ENCODE data around the gene GTF3C5.
"Not testable (repeated sequence)": the region's sequence is repeated elsewhere in the genome, so short reads cannot be mapped to it uniquely, and the experiment has no call there.

The GTF3C5 gene

GRCh38 chr9:133055788-133056420, 25.1 kb downstream of the GTF3C5 start:
- DNase-seq (ENCODE audit: low spot score), result no peak

GRCh38 chr9:133056533-133056932, 25.7 kb downstream of the GTF3C5 start:
- no peak for DNase-seq (ENCODE audit: low spot score)

GRCh38 chr9:133057006-133057405, 26.2 kb downstream of the GTF3C5 start:
- no peak for DNase-seq (ENCODE audit: low spot score)

- DNase-seq (ENCODE audit: low spot score), result no peak
These were observed 26.8 kb downstream of the GTF3C5 start for GRCh38 chr9:133057553-133057952.

GRCh38 chr9:133058071-133058470, 27.3 kb downstream of the GTF3C5 start:
- DNase-seq (ENCODE audit: low spot score), result no peak

- peak; percentile 13 for DNase-seq (ENCODE audit: low spot score)
These were observed 27.9 kb downstream of the GTF3C5 start for GRCh38 chr9:133058550-133059320.

- DNase-seq (ENCODE audit: low spot score), result no peak
These were observed 28.8 kb downstream of the GTF3C5 start for GRCh38 chr9:133059623-133060022.

GRCh38 chr9:133060417-133060841, 29.6 kb downstream of the GTF3C5 start:
- no peak for DNase-seq (ENCODE audit: low spot score)

- DNase-seq (ENCODE audit: low spot score), result peak; percentile 54
These were observed 30.4 kb downstream of the GTF3C5 start for GRCh38 chr9:133061019-133061763.

- not testable (repeated sequence) for DNase-seq (ENCODE audit: low spot score)
These were observed 31.0 kb downstream of the GTF3C5 start, which contains the start of gene CEL for GRCh38 chr9:133061764-133062145. Gene CEL, plus strand, starts transcription at chr9:133061981. Its CDS starts 22 bp downstream, at chr9:133062003.

GRCh38 chr9:133062569-133062968, 31.8 kb downstream of the GTF3C5 start:
- DNase-seq (ENCODE audit: low spot score), result peak; percentile 39

- DNase-seq (ENCODE audit: low spot score), result no peak
These were observed 32.3 kb downstream of the GTF3C5 start for GRCh38 chr9:133063159-133063499.

- no peak for DNase-seq (ENCODE audit: low spot score)
These were observed 32.9 kb downstream of the GTF3C5 start for GRCh38 chr9:133063500-133064231.

- no peak for DNase-seq (ENCODE audit: low spot score)
These were observed 33.7 kb downstream of the GTF3C5 start for GRCh38 chr9:133064241-133065069.

- no peak for DNase-seq (ENCODE audit: low spot score)
These were observed 34.2 kb downstream of the GTF3C5 start for GRCh38 chr9:133065070-133065388.

- no peak for DNase-seq (ENCODE audit: low spot score)
These were observed 35.6 kb downstream of the GTF3C5 start for GRCh38 chr9:133066181-133066983.

- no peak for DNase-seq (ENCODE audit: low spot score)
These were observed 36.2 kb downstream of the GTF3C5 start for GRCh38 chr9:133067006-133067405.

- no peak for DNase-seq (ENCODE audit: low spot score)
These were observed 37.0 kb downstream of the GTF3C5 start for GRCh38 chr9:133067813-133068212.

- not testable (repeated sequence) for DNase-seq (ENCODE audit: low spot score)
These were observed 37.6 kb downstream of the GTF3C5 start for GRCh38 chr9:133068431-133068830.

- not testable (repeated sequence) for DNase-seq (ENCODE audit: low spot score)
These were observed 39.7 kb downstream of the GTF3C5 start for GRCh38 chr9:133070500-133070961.
